Spleen (tissue), 7 donors: ENCODE data around the gene CDC5L.

Experiments used
- CTCF ChIP-seq, 11 experiments: fragments of 200-600 bp in 7 of 11; fragments of 450-650 bp in 4 of 11; sonication (generic) in 4 of 11; IDR thresholded peaks in 8 of 11; conservative IDR thresholded peaks in 3 of 11; 1 replicate in 7 of 11; 2 replicates in 4 of 11; pipeline versions ENCODE4 v1.4.0 to v1.8.0; 2016 to 2021; ENCODE audit warnings: antibody characterized with exemption in 11 of 11, inconsistent platforms in 4 of 11, mild to moderate bottlenecking in 1 of 11
- POLR2A ChIP-seq, 3 donors: fragments of 450-650 bp; IDR thresholded peaks; one replicate each; pipeline ENCODE4 v1.5.1; 2017; ENCODE audit warnings: antibody characterized with exemption in 3 of 3, mild to moderate bottlenecking in 1 of 3
- donor health status: DM: no; HTN: no; CAD: no; lungs with moderate emphysema.
- donor health status: DM: no; HTN: no; CAD: no.
- donor health status: DM: no; HTN: no; CAD: no.

- TF ChIP-seq CTCF (IDR thresholded peaks at IDR 0.05 in 8 of 11, conservative IDR thresholded peaks at IDR 0.05 in 3 of 11): no peak
- TF ChIP-seq POLR2A (IDR thresholded peaks at IDR 0.05): no peak
Measured at GRCh38 chr6:44478591-44479254, 91.2 kb downstream of the CDC5L start.
